GM19452 (cell line): ENCODE results near the gene SMAD7.
A peak's percentile ranks its signal among the peaks of the same experiment; 100 is the strongest.

ENCODE experiments used
- ATAC-seq: cut with Tn5 transposase; IDR thresholded peaks from one replicate; pipeline ENCODE4 v1.9.1; 2021; ENCODE audit not compliant: unreplicated experiment

The SMAD7 gene

GRCh38 chr18:48947560-48947959 lies 3.2 kb downstream of the SMAD7 start:
- no peak for ATAC-seq

- no peak for ATAC-seq
Observed at GRCh38 chr18:48947092-48947491, 3.7 kb downstream of the SMAD7 start.

GRCh38 chr18:48946329-48946835 lies 4.4 kb downstream of the SMAD7 start:
- ATAC-seq: no peak

GRCh38 chr18:48945953-48946217 lies 4.9 kb downstream of the SMAD7 start:
- ATAC-seq: no peak

- no peak for ATAC-seq
Observed at GRCh38 chr18:48944634-48945033, 6.1 kb downstream of the SMAD7 start.

GRCh38 chr18:48943736-48944527 lies 6.8 kb downstream of the SMAD7 start:
- ATAC-seq: no peak

- ATAC-seq: no peak
Observed at GRCh38 chr18:48943333-48943732, 7.4 kb downstream of the SMAD7 start.

- ATAC-seq: no peak
Observed at GRCh38 chr18:48942554-48943261, 8.1 kb downstream of the SMAD7 start.

- no peak for ATAC-seq
Observed at GRCh38 chr18:48942086-48942485, 8.7 kb downstream of the SMAD7 start.

GRCh38 chr18:48941672-48942071 lies 9.1 kb downstream of the SMAD7 start:
- ATAC-seq: no peak

- peak; percentile 51 for ATAC-seq
Observed at GRCh38 chr18:48940854-48941611, 9.7 kb downstream of the SMAD7 start.

- ATAC-seq: no peak
Observed at GRCh38 chr18:48939205-48940097, 11.3 kb downstream of the SMAD7 start.

GRCh38 chr18:48938827-48939204 lies 11.9 kb downstream of the SMAD7 start:
- no peak for ATAC-seq

- ATAC-seq: no peak
Observed at GRCh38 chr18:48937869-48938750, 12.7 kb downstream of the SMAD7 start.

- ATAC-seq: no peak
Observed at GRCh38 chr18:48935433-48935774, 15.4 kb downstream of the SMAD7 start.

GRCh38 chr18:48934723-48935432 lies 15.9 kb downstream of the SMAD7 start:
- peak; percentile 52 for ATAC-seq

- no peak for ATAC-seq
Observed at GRCh38 chr18:48934415-48934722, 16.4 kb downstream of the SMAD7 start.

GRCh38 chr18:48933578-48934414 lies 17.0 kb downstream of the SMAD7 start:
- ATAC-seq: no peak
